Measurements from ENCODE around the gene COL26A1.

Gene COL26A1

DNA sequence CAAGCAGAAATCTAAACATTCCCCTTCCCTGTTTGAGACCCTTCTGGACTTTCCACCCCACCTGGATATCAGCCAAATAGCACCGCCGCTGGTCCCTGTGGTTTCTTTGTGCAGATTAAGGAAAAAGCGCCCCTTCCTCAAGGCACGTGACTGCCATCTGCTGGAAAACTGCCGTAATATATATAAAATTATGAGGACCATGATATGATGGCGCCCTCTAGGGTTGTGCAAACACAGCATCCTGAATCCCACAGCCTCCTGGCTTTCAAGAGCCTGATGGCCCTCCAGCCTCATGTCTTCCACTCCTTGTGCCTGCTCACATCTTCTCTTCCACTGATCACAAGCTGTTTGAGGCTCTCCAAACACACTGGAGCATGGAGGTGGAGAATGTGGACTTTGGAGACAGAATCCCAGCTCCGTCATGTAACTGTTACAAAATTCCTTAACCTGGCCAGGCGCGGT, 145.1 kb downstream of the COL26A1 start:
- no peaks in the 10 kb centered on the region for H3K4me1 ChIP-seq (ENCODE audit: control insufficient read depth in 1 of 2, insufficient read depth in 2 of 2, low read length in 2 of 2)
- no peak overlapping the region for H3K4me3 ChIP-seq (ENCODE audit: low read depth in 1 of 2, low read length in 2 of 2)
- no peaks in the 10 kb centered on the region for H3K9me3 ChIP-seq (ENCODE audit: control insufficient read depth in 1 of 2, low read length in 2 of 2)
- peaks cover 4% of the 10 kb centered on the region for H3K27me3 ChIP-seq (ENCODE audit: low read depth, low read length)
- no peak overlapping the region for H3K27ac ChIP-seq (ENCODE audit: low read length)
- no peaks in the 10 kb centered on the region for H3K36me3 ChIP-seq (ENCODE audit: control insufficient read depth in 1 of 2, insufficient read depth in 2 of 2, low read length in 2 of 2)

GRCh38 chr7:101510297-101510696, 147.6 kb downstream of the COL26A1 start:
- peaks cover 4% of the 10 kb centered on the region for H3K27me3 ChIP-seq (ENCODE audit: low read depth, low read length)
- H3K27ac ChIP-seq (ENCODE audit: low read length), result no peak overlapping the region
- H3K36me3 ChIP-seq (ENCODE audit: control insufficient read depth in 1 of 2, insufficient read depth in 2 of 2, low read length in 2 of 2), result no peaks in the 10 kb centered on the region
- no peak overlapping the region for H3K4me3 ChIP-seq (ENCODE audit: low read depth in 1 of 2, low read length in 2 of 2)
- H3K4me1 ChIP-seq (ENCODE audit: control insufficient read depth in 1 of 2, insufficient read depth in 2 of 2, low read length in 2 of 2), result no peaks in the 10 kb centered on the region
- H3K9me3 ChIP-seq (ENCODE audit: control insufficient read depth in 1 of 2, low read length in 2 of 2), result no peaks in the 10 kb centered on the region

DNA sequence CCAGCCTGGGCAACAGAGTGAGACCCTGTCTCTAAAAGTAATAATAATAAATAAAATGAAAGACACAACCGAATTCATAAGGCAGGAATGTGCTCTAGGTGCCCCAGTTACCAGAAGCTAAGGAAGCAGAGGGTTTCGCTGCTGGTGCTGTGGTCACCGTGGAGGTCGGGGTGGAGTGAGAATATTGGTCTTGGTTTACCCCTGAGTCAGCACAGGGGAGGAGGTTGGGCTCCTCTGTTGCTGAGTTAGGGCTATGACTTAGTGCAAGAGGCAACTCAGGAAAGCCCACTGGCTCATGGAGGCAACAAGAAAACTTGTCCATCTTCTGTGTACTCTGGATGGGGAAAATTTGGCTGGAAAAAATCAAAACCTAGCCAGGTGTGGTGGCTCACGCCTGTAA, 149.3 kb downstream of the COL26A1 start:
- Histone ChIP-seq H3K27me3 (ENCODE audit: low read depth, low read length) (peaks cover 4% of the 10 kb centered on the region), H3K9me3 (ENCODE audit: control insufficient read depth in 1 of 2, low read length in 2 of 2) (no peaks in the 10 kb centered on the region), H3K36me3 (ENCODE audit: control insufficient read depth in 1 of 2, insufficient read depth in 2 of 2, low read length in 2 of 2) (no peaks in the 10 kb centered on the region), H3K4me3 (ENCODE audit: low read depth in 1 of 2, low read length in 2 of 2) (no peak overlapping the region), H3K4me1 (ENCODE audit: control insufficient read depth in 1 of 2, insufficient read depth in 2 of 2, low read length in 2 of 2) (no peaks in the 10 kb centered on the region), H3K27ac (ENCODE audit: low read length) (no peak overlapping the region)

DNA sequence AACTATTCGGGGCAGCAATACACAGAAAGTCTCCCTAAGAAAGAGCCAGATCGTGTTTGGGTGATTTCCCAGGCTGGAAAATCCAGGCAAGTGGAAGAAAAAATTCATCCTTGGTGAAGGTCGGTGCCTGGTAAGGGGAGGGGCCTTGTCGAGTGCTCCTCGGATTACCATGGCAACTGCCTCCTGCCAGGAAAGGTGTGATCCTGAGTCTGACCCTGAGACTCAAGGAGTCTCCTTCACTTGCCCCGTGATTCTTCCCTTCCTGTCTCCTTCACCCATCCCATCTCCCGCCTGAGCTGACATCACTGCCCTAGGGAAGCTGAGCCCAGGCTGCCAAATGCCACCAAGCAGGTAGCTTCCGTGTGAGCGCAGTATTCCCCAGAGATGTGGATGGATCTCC, 154.2 kb downstream of the COL26A1 start:
- H3K27ac ChIP-seq (ENCODE audit: low read length), result no peak overlapping the region
- no peak overlapping the region for H3K4me3 ChIP-seq (ENCODE audit: low read depth in 1 of 2, low read length in 2 of 2)
- no peaks in the 10 kb centered on the region for H3K9me3 ChIP-seq (ENCODE audit: control insufficient read depth in 1 of 2, low read length in 2 of 2)
- H3K36me3 ChIP-seq (ENCODE audit: control insufficient read depth in 1 of 2, insufficient read depth in 2 of 2, low read length in 2 of 2), result no peaks in the 10 kb centered on the region
- H3K27me3 ChIP-seq (ENCODE audit: low read depth, low read length), result no peaks in the 10 kb centered on the region
- no peaks in the 10 kb centered on the region for H3K4me1 ChIP-seq (ENCODE audit: control insufficient read depth in 1 of 2, insufficient read depth in 2 of 2, low read length in 2 of 2)

GRCh38 chr7:101517304-101517703, 154.6 kb downstream of the COL26A1 start:
- H3K27ac ChIP-seq (ENCODE audit: low read length), result no peak overlapping the region
- H3K27me3 ChIP-seq (ENCODE audit: low read depth, low read length), result no peaks in the 10 kb centered on the region
- H3K4me1 ChIP-seq (ENCODE audit: control insufficient read depth in 1 of 2, insufficient read depth in 2 of 2, low read length in 2 of 2), result no peaks in the 10 kb centered on the region
- no peaks in the 10 kb centered on the region for H3K9me3 ChIP-seq (ENCODE audit: control insufficient read depth in 1 of 2, low read length in 2 of 2)
- no peaks in the 10 kb centered on the region for H3K36me3 ChIP-seq (ENCODE audit: control insufficient read depth in 1 of 2, insufficient read depth in 2 of 2, low read length in 2 of 2)
- no peak overlapping the region for H3K4me3 ChIP-seq (ENCODE audit: low read depth in 1 of 2, low read length in 2 of 2)

DNA sequence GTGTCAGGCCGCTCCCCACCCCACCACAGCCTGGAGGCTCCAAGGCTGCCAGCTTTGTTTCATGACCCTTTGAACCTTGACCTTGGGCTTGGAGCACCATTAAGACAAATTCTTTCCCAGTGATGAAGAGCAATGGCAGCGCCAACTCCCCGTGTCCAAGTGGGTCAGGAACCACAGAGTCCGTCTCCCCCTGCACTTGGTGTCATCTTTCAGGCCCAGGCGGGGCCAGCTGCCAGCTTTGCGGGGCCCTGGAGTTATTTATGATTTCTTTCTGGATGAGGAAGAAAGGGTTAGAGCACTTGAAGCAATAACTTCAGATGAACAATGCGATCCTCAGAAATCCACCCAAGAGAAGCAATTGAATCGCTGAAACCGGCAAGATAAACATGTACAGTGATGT, 155.7 kb downstream of the COL26A1 start:
- H3K4me1 ChIP-seq (ENCODE audit: control insufficient read depth in 1 of 2, insufficient read depth in 2 of 2, low read length in 2 of 2), result no peaks in the 10 kb centered on the region
- no peaks in the 10 kb centered on the region for H3K36me3 ChIP-seq (ENCODE audit: control insufficient read depth in 1 of 2, insufficient read depth in 2 of 2, low read length in 2 of 2)
- no peak overlapping the region for H3K27ac ChIP-seq (ENCODE audit: low read length)
- no peak overlapping the region for H3K4me3 ChIP-seq (ENCODE audit: low read depth in 1 of 2, low read length in 2 of 2)
- H3K27me3 ChIP-seq (ENCODE audit: low read depth, low read length), result no peaks in the 10 kb centered on the region
- no peaks in the 10 kb centered on the region for H3K9me3 ChIP-seq (ENCODE audit: control insufficient read depth in 1 of 2, low read length in 2 of 2)

GRCh38 chr7:101519324-101520023, 156.8 kb downstream of the COL26A1 start:
- H3K27me3 ChIP-seq (ENCODE audit: low read depth, low read length), result no peaks in the 10 kb centered on the region
- H3K4me3 ChIP-seq (ENCODE audit: low read depth in 1 of 2, low read length in 2 of 2), result no peak overlapping the region
- H3K4me1 ChIP-seq (ENCODE audit: control insufficient read depth in 1 of 2, insufficient read depth in 2 of 2, low read length in 2 of 2), result no peaks in the 10 kb centered on the region
- H3K36me3 ChIP-seq (ENCODE audit: control insufficient read depth in 1 of 2, insufficient read depth in 2 of 2, low read length in 2 of 2), result no peaks in the 10 kb centered on the region
- H3K27ac ChIP-seq (ENCODE audit: low read length), result no peak overlapping the region
- peaks cover 0 to 6% of the 10 kb centered on the region in 2 donors for H3K9me3 ChIP-seq (ENCODE audit: control insufficient read depth in 1 of 2, low read length in 2 of 2)

GRCh38 chr7:101521430-101521925, 158.8 kb downstream of the COL26A1 start:
- Histone ChIP-seq H3K4me1 (ENCODE audit: control insufficient read depth in 1 of 2, insufficient read depth in 2 of 2, low read length in 2 of 2) (no peaks in the 10 kb centered on the region), H3K36me3 (ENCODE audit: control insufficient read depth in 1 of 2, insufficient read depth in 2 of 2, low read length in 2 of 2) (no peaks in the 10 kb centered on the region), H3K9me3 (ENCODE audit: control insufficient read depth in 1 of 2, low read length in 2 of 2) (peaks cover 0 to 9% of the 10 kb centered on the region in 2 donors), H3K27ac (ENCODE audit: low read length) (no peak overlapping the region), H3K4me3 (ENCODE audit: low read depth in 1 of 2, low read length in 2 of 2) (no peak overlapping the region), H3K27me3 (ENCODE audit: low read depth, low read length) (no peaks in the 10 kb centered on the region)

DNA sequence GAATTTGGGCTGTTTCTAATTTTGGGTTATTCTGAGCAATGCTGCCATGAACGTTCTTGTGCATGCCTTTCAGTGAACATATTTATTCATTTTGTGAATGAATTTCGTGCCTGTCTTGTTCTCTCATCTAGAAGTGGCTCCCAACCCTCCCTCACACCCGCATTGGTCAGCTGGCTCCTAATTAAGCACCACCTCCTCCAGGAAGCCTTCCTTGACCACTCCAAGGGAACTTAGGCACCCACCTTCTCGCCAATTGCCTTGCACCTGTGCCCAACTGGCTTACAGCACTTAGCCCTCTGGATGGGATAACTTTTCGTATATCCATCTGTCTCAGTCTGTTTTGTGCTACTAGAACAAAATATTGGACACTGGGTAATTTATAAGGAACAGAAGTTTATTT, 159.3 kb downstream of the COL26A1 start:
- Histone ChIP-seq H3K36me3 (ENCODE audit: control insufficient read depth in 1 of 2, insufficient read depth in 2 of 2, low read length in 2 of 2) (no peaks in the 10 kb centered on the region), H3K27me3 (ENCODE audit: low read depth, low read length) (no peaks in the 10 kb centered on the region)

DNA sequence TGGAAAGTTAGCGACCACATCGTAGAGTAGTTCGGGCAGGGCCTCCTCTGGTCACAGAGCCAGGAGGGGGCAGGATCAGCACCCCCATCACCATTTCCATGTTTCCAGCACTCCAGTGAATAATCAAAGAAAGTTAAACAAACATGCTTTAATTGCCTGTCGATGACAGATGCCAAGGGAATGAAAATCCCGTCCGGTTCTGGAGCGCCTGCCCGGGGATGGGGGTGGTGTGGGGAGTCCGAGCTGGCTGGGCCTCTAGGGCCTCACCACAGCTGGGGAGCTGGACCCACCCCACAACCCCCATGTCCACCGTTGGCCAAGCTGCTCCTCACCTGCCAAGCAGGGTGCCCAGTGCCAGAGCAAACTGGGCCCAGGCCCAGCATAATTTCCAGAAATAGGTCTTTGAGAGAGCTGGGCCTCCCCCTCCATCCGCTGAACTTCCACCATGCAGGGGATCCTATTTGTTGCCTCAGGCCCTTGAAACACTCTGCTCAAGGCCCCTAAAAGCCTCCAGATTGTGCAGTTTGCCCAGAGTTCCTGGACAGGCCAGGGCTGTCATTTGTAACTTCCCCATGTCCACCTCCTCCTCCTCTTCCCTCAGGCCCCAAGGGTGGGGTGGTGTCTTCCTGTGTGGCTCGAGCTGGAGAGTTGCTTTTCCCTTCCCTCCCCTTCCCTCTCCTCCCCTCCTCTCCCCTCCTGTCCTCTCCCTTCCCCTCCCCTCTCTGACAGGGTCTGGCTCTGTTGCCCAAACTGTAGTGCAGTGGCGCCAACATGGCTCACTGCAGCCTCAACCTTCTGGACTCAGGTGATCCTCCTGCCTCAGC, 165.4 kb downstream of the COL26A1 start:
- Histone ChIP-seq H3K4me3 (ENCODE audit: low read depth in 1 of 2, low read length in 2 of 2) (no peak overlapping the region), H3K4me1 (ENCODE audit: control insufficient read depth in 1 of 2, insufficient read depth in 2 of 2, low read length in 2 of 2) (no peaks in the 10 kb centered on the region), H3K27ac (ENCODE audit: low read length) (no peak overlapping the region), H3K9me3 (ENCODE audit: control insufficient read depth in 1 of 2, low read length in 2 of 2) (peaks cover 0 to 9% of the 10 kb centered on the region in 2 donors), H3K27me3 (ENCODE audit: low read depth, low read length) (no peaks in the 10 kb centered on the region), H3K36me3 (ENCODE audit: control insufficient read depth in 1 of 2, insufficient read depth in 2 of 2, low read length in 2 of 2) (no peaks in the 10 kb centered on the region)

More for the DNA sequence above, 159.3 kb downstream of the COL26A1 start:
- no peak overlapping the region for H3K27ac ChIP-seq (ENCODE audit: low read length)
- H3K9me3 ChIP-seq (ENCODE audit: control insufficient read depth in 1 of 2, low read length in 2 of 2), result peaks cover 0 to 9% of the 10 kb centered on the region in 2 donors
- H3K4me3 ChIP-seq (ENCODE audit: low read depth in 1 of 2, low read length in 2 of 2), result no peak overlapping the region
- H3K4me1 ChIP-seq (ENCODE audit: control insufficient read depth in 1 of 2, insufficient read depth in 2 of 2, low read length in 2 of 2), result no peaks in the 10 kb centered on the region

GRCh38 chr7:101529560-101529959, 166.9 kb downstream of the COL26A1 start:
- Histone ChIP-seq H3K36me3 (ENCODE audit: control insufficient read depth in 1 of 2, insufficient read depth in 2 of 2, low read length in 2 of 2) (no peaks in the 10 kb centered on the region), H3K9me3 (ENCODE audit: control insufficient read depth in 1 of 2, low read length in 2 of 2) (peaks cover 0 to 3% of the 10 kb centered on the region in 2 donors), H3K4me1 (ENCODE audit: control insufficient read depth in 1 of 2, insufficient read depth in 2 of 2, low read length in 2 of 2) (no peaks in the 10 kb centered on the region), H3K4me3 (ENCODE audit: low read depth in 1 of 2, low read length in 2 of 2) (no peak overlapping the region), H3K27me3 (ENCODE audit: low read depth, low read length) (no peaks in the 10 kb centered on the region), H3K27ac (ENCODE audit: low read length) (no peak overlapping the region)

Measured in muscle layer of duodenum (tissue), 2 donors.